Endothelial cell of umbilical vein (primary cell): ENCODE data around the gene ZFPM1. TPM values are rescaled to one million over a fixed set of nuclear protein-coding genes. Genes with fewer than 3 reads are reported as not detected.

ENCODE experiments used
- BruUV-seq: library from RNA; stranded (reverse); fragments of 400-500 nt; replicated peaks from 2 replicates; lab custom pipeline; 2021; lab: Mats Ljungman, UMichigan
- CTCF ChIA-PET: fragments of 300-600, 350-600 bp; sonication (Branson Sonifier 250); formaldehyde crosslinking; loops from one replicate; lab custom pipeline; 2021; ENCODE audit warnings: antibody characterized with exemption, inconsistent platforms; lab: Charles Lee
- POLR2A ChIA-PET: fragments of 300-600, 350-600 bp; sonication (Branson Sonifier 250); formaldehyde crosslinking; loops from one replicate; lab custom pipeline; 2021; ENCODE audit warnings: antibody characterized with exemption, inconsistent platforms; lab: Charles Lee
- DNase-seq: peaks from one replicate; pipeline ENCODE4 v3.0.0-alpha.2; 2011; ENCODE audit warnings: low read depth, low spot score
- FAIRE-seq: peaks from 2 replicates; lab custom pipeline; 2011; peaks lifted over from hg19 to GRCh38; lab: Jason Lieb, UNC
- H2AFZ ChIP-seq: 2 replicates; pipeline ENCODE4 v1.6.0; 2012; ENCODE audit warnings: low read depth, low read length, control low read depth, inconsistent platforms
- H3K27ac ChIP-seq: 2 replicates; pipeline ENCODE4 v1.5.1; 2011; ENCODE audit warnings: low read depth, mild to moderate bottlenecking, control low read depth, low read length, moderate library complexity; ENCODE audit not compliant: insufficient read depth
- H3K27me3 ChIP-seq, 2 experiments: 2 replicates each; pipeline versions ENCODE4 v1.6.0 to v1.6.1; 2011; ENCODE audit warnings: low read length in 2 of 2, mixed read lengths in 1 of 2; ENCODE audit not compliant: control insufficient read depth in 2 of 2, insufficient read depth in 2 of 2
- H3K36me3 ChIP-seq, 2 experiments: 2 replicates in 1 of 2; 3 replicates in 1 of 2; pipeline ENCODE4 v1.5.1; 2011; ENCODE audit warnings: low read length in 2 of 2, mild to moderate bottlenecking in 1 of 2, moderate library complexity in 1 of 2; ENCODE audit not compliant: control insufficient read depth in 2 of 2, insufficient read depth in 2 of 2; ENCODE audit errors: extremely low read depth in 1 of 2
- H3K4me1 ChIP-seq: 3 replicates; pipeline ENCODE4 v1.5.1; 2011; ENCODE audit warnings: mild to moderate bottlenecking, low read length; ENCODE audit not compliant: control insufficient read depth, insufficient read depth; ENCODE audit errors: extremely low read depth
- H3K4me2 ChIP-seq: 2 replicates; pipeline ENCODE4 v1.6.1; 2011; ENCODE audit warnings: low read length, control low read depth, mixed read lengths; ENCODE audit not compliant: insufficient read depth
- H3K4me3 ChIP-seq, 3 experiments: fragments of 200-600 bp in 1 of 3; sonication (generic), shearing (Covaris generic) in 1 of 3; replicated peaks in 1 of 3; 2 replicates each; pipeline ENCODE4 v1.5.1; 2011 to 2016; ENCODE audit warnings: control low read depth in 3 of 3, low read length in 3 of 3, mild to moderate bottlenecking in 2 of 3, inconsistent platforms in 1 of 3, low read depth in 1 of 3, moderate library complexity in 1 of 3; ENCODE audit not compliant: insufficient read depth in 1 of 3
- H3K79me2 ChIP-seq: 2 replicates; pipeline ENCODE4 v1.6.0; 2012; ENCODE audit warnings: low read length, inconsistent platforms; ENCODE audit not compliant: control insufficient read depth, insufficient read depth
- H3K9ac ChIP-seq: replicated peaks from 2 replicates; pipeline ENCODE3; 2011; ENCODE audit warnings: low read length, control low read depth; ENCODE audit not compliant: insufficient read depth; ENCODE audit errors: extremely low read depth
- H3K9me1 ChIP-seq: replicated peaks from 3 replicates; pipeline ENCODE4 v1.6.0; 2011; ENCODE audit warnings: mild to moderate bottlenecking, low read length; ENCODE audit not compliant: control insufficient read depth, insufficient read depth; ENCODE audit errors: extremely low read depth
- H3K9me3 ChIP-seq: replicated peaks from 2 replicates; pipeline ENCODE4 v1.5.1; 2012; ENCODE audit warnings: low read length, inconsistent platforms; ENCODE audit not compliant: control insufficient read depth, insufficient read depth
- H4K20me1 ChIP-seq: replicated peaks from 2 replicates; pipeline ENCODE3; 2011; ENCODE audit warnings: mild to moderate bottlenecking, low read length; ENCODE audit not compliant: control insufficient read depth, insufficient read depth; ENCODE audit errors: extremely low read depth
- CTCF ChIP-seq, 2 donors: IDR thresholded peaks; 1 replicate in 1 of 2; 2 replicates in 1 of 2; pipeline ENCODE4 v1.5.1; 2011; ENCODE audit warnings: low read length in 2 of 2, mild to moderate bottlenecking in 2 of 2, moderate library complexity in 2 of 2, control low read depth in 1 of 2, inconsistent platforms in 1 of 2, low read depth in 1 of 2; ENCODE audit not compliant: insufficient read depth in 1 of 2; ENCODE audit errors: extremely low read depth in 1 of 2
- EZH2 ChIP-seq: IDR thresholded peaks from 2 replicates; pipeline ENCODE4 v1.6.1; 2012; ENCODE audit warnings: borderline replicate concordance, low read depth, mild to moderate bottlenecking, moderate library complexity, low read length, inconsistent platforms; ENCODE audit not compliant: severe bottlenecking
- FOS ChIP-seq: IDR thresholded peaks from 2 replicates; pipeline ENCODE4 v1.6.1; 2011; ENCODE audit warnings: mild to moderate bottlenecking, low read length, moderate library complexity, borderline replicate concordance; ENCODE audit not compliant: insufficient read depth
- GATA2 ChIP-seq: IDR thresholded peaks from 2 replicates; pipeline ENCODE4 v1.7.0; 2011; ENCODE audit warnings: low read depth, mild to moderate bottlenecking, moderate library complexity, mixed read lengths, low read length; ENCODE audit not compliant: insufficient read length, insufficient read depth
- JUN ChIP-seq: IDR thresholded peaks from 2 replicates; pipeline ENCODE4 v1.6.1; 2011; ENCODE audit warnings: borderline replicate concordance, low read depth; ENCODE audit not compliant: insufficient read length, insufficient read depth
- MAX ChIP-seq: IDR thresholded peaks from 2 replicates; pipeline ENCODE4 v1.6.1; 2011; ENCODE audit not compliant: insufficient read depth, insufficient read length
- MYC ChIP-seq: IDR thresholded peaks from one replicate; pipeline ENCODE4 v1.6.1; 2011; ENCODE audit warnings: mild to moderate bottlenecking, low read depth, low read length
- POLR2A ChIP-seq: IDR thresholded peaks from 2 replicates; pipeline ENCODE4 v1.6.1; 2012; ENCODE audit warnings: low read depth, mild to moderate bottlenecking, control low read depth, low read length
- POLR2AphosphoS5 ChIP-seq: IDR thresholded peaks from 2 replicates; pipeline ENCODE4 v1.6.1; 2012; ENCODE audit warnings: low read depth, mild to moderate bottlenecking, control low read depth, low read length, moderate library complexity; ENCODE audit not compliant: insufficient read depth
- dilution Hi-C: fragments of 300-500 bp; cut with MboI; formaldehyde crosslinking; loops from one replicate; pipeline ENCODE4 v1.15.0; 2019; ENCODE audit warnings: low sequenced_read_pairs; ENCODE audit not compliant: extremely low pct_ligation_motif_present
- intact Hi-C: fragments of 100-400 bp; cut with micrococcal nuclease; formaldehyde crosslinking; loops from one replicate; pipeline ENCODE4 v1.10.0; 2022
- polyA plus RNA-seq, 4 experiments: library from polyadenylated mRNA; depleted of rRNA in 3 of 4; stranded (reverse) in 3 of 4; unstranded in 1 of 4; fragments of >200 nt; gene quantifications; 2 replicates each; pipeline versions ENCODE4 v1.2.1 to v1.2.3, GENCODE V29; 2011 to 2012; ENCODE audit warnings: missing spikeins in 1 of 4
- total RNA-seq: library from RNA; stranded (reverse); gene quantifications from 2 replicates; pipeline ENCODE4 v1.2.3, GENCODE V29; 2021

ZFPM1 gene
- total and polyA plus RNA-seq, 2 donors (not counting 3 experiments of a cell fraction or from before 2014, with no cell fraction given) = 0.37 to 7.5 TPM

GRCh38 chr16:88415713-88416323 is 37.3 kb upstream of the ZFPM1 start:
- no peak overlapping the region for H2AFZ ChIP-seq
- H3K27me3 ChIP-seq = no peaks in the 10 kb centered on the region
- no peak overlapping the region for H3K4me2 ChIP-seq
- H3K9me1 ChIP-seq = no peaks in the 10 kb centered on the region
- H3K4me3 ChIP-seq = no peak overlapping the region
- H3K4me1 ChIP-seq = no peaks in the 10 kb centered on the region
- TF ChIP-seq POLR2AphosphoS5 (no peak), EZH2 (no peak), GATA2 (no peak), MAX (no peak), JUN (no peak), POLR2A (no peak), MYC (no peak), FOS (no peak), CTCF (IDR thresholded peaks at IDR 0.05; ENCODE audit: extremely low read depth in 1 of 2, insufficient read depth in 1 of 2, low read depth in 1 of 2, low read length in 2 of 2) (no peak)
- BruUV-seq = no TSS peak
- H3K79me2 ChIP-seq = no peaks in the 10 kb centered on the region
- no peaks in the 10 kb centered on the region for H4K20me1 ChIP-seq
- intact Hi-C loops (no loop called here), dilution Hi-C loops (no loop called here)
- H3K9ac ChIP-seq = no peak overlapping the region
- no peaks in the 10 kb centered on the region for H3K9me3 ChIP-seq
- FAIRE-seq = no peak
- no peak overlapping the region for H3K27ac ChIP-seq
- H3K36me3 ChIP-seq = no peaks in the 10 kb centered on the region
- no peak for DNase-seq
- POLR2A ChIA-PET = no interaction called here
- CTCF ChIA-PET = interaction anchor here (1.9 kb wide), 1 partner anchor 12 kb away, joined by 6 read pairs; no protein-coding TSS in a partner anchor
